Testis (tissue), 2 donors: ENCODE data around the gene CALU.

ENCODE experiments used
- POLR2A ChIP-seq: fragments of 450-650 bp; IDR thresholded peaks from one replicate; pipeline ENCODE4 v1.6.1; 2017; ENCODE audit warnings: antibody characterized with exemption, mild to moderate bottlenecking, moderate library complexity
- TF ChIP-seq, protein P1 (sequence below), 3 experiments: fragments of 450-650 bp in 2 of 3; fragments of 200-600 bp in 1 of 3; sonication (generic) in 1 of 3; IDR thresholded peaks; one replicate each; pipeline ENCODE4 v1.5.1; 2016 to 2019; ENCODE audit warnings: antibody characterized with exemption in 3 of 3, mild to moderate bottlenecking in 2 of 3, moderate library complexity in 1 of 3

DNA sequence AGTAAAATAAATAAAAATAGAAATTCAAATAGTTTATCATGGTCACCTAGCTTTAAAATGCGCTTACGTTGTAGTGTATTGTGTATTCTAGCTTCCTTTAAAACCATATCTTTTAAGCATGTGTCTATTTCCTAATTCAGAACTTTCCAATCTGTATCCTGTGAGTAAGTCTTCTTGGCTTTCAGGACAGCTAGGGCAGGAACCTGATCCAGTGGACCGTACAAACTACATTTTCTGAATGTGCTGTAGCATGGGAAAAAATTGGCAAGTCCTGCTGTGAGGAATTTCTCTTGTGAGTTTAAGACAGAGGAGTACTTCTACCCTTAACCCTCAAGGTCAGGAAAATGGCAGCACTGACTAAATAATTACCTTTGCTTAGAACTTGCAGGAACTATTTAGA is 24.4 kb downstream of the CALU start:
- TF ChIP-seq, protein P1, sequence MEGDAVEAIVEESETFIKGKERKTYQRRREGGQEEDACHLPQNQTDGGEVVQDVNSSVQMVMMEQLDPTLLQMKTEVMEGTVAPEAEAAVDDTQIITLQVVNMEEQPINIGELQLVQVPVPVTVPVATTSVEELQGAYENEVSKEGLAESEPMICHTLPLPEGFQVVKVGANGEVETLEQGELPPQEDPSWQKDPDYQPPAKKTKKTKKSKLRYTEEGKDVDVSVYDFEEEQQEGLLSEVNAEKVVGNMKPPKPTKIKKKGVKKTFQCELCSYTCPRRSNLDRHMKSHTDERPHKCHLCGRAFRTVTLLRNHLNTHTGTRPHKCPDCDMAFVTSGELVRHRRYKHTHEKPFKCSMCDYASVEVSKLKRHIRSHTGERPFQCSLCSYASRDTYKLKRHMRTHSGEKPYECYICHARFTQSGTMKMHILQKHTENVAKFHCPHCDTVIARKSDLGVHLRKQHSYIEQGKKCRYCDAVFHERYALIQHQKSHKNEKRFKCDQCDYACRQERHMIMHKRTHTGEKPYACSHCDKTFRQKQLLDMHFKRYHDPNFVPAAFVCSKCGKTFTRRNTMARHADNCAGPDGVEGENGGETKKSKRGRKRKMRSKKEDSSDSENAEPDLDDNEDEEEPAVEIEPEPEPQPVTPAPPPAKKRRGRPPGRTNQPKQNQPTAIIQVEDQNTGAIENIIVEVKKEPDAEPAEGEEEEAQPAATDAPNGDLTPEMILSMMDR (IDR thresholded peaks at IDR 0.05), result no peak
- no peak for TF ChIP-seq POLR2A
